Heart right ventricle (tissue), 16 donors: ENCODE measurements around the gene SLC23A2. TPM values are rescaled to one million over a fixed set of nuclear protein-coding genes. Genes with fewer than 3 reads are reported as not detected.

Source experiments
- ATAC-seq, 8 donors: fragments of 200-7000 bp; cut with Tn5 transposase; one replicate each; pipeline ENCODE4 v1.9.1; 2020; ENCODE audit warnings: mild to moderate bottlenecking in 8 of 8, moderate library complexity in 8 of 8, moderate number of reproducible peaks in 1 of 8
- DNase-seq, 2 donors: peaks; one replicate each; pipeline ENCODE4 v3.0.0-alpha.2; 2020
- H3K27ac ChIP-seq, 10 donors: fragments of 200-600 bp; sonication (generic) in 2 of 10; one replicate each; pipeline versions ENCODE4 v1.5.0 to v1.8.0; 2020 to 2022; ENCODE audit warnings: mild to moderate bottlenecking in 3 of 10
- H3K27me3 ChIP-seq, 7 donors: fragments of 200-600 bp; one replicate each; pipeline ENCODE4 v1.8.0; 2021 to 2022; ENCODE audit warnings: mild to moderate bottlenecking in 2 of 7
- H3K36me3 ChIP-seq, 9 donors: fragments of 200-600 bp; sonication (generic) in 1 of 9; one replicate each; pipeline versions ENCODE4 v1.5.0 to v1.8.0; 2020 to 2022; ENCODE audit warnings: mild to moderate bottlenecking in 2 of 9
- H3K4me1 ChIP-seq, 9 donors: fragments of 200-600 bp; sonication (generic) in 1 of 9; one replicate each; pipeline versions ENCODE4 v1.5.0 to v1.8.0; 2020 to 2022; ENCODE audit warnings: mild to moderate bottlenecking in 4 of 9
- H3K4me3 ChIP-seq, 10 donors: fragments of 200-600 bp; sonication (generic) in 2 of 10; one replicate each; pipeline versions ENCODE4 v1.5.0 to v1.8.0; 2020 to 2022; ENCODE audit warnings: mild to moderate bottlenecking in 7 of 10, moderate library complexity in 2 of 10
- H3K9me3 ChIP-seq, 11 donors: fragments of 200-600 bp in 10 of 11; sonication (generic) in 2 of 11; one replicate each; pipeline versions ENCODE4 v1.5.0 to v1.8.0; 2013 to 2022; ENCODE audit warnings: mild to moderate bottlenecking in 2 of 11, control low read depth in 1 of 11, moderate library complexity in 1 of 11
- WGBS, 2 donors: extraction: QIAGEN DNeasy Blood & Tissue Kit; methylation state at CpG; one replicate each; pipeline ENCODE4 v1.1.7; 2013; ENCODE audit warnings: inconsistent platforms in 1 of 2; 5-methylcytosine and 5-hydroxymethylcytosine counted together
- intact Hi-C, 10 donors: fragments of 100-400 bp; cut with DNase I; formaldehyde crosslinking; loops; one replicate each; pipeline versions ENCODE4 v1.11.1 to v1.14.2; 2022
- polyA plus RNA-seq, 2 donors: library from polyadenylated mRNA; stranded (reverse); fragments of 200-250 nt; gene quantifications; one replicate each; pipeline ENCODE4 v1.2.3, GENCODE V29; 2013
- total RNA-seq, 10 donors: library from RNA; stranded (reverse); fragmentation: NEBNext Ultra II Directional in 3 of 10; extraction: Animal tissue kit (Norgen Biotek cat#: 25700) in 3 of 10; gene quantifications; one replicate each; pipeline versions ENCODE4 v1.2.1 to v1.2.4, GENCODE V29; 2021 to 2023
- TF ChIP-seq, protein P1 (sequence below), 9 donors: fragments of 200-600 bp; sonication (generic) in 2 of 9; IDR thresholded peaks; one replicate each; pipeline versions ENCODE4 v1.5.0 to v1.8.0; 2021 to 2022; ENCODE audit warnings: antibody characterized with exemption in 9 of 9, mild to moderate bottlenecking in 5 of 9, moderate library complexity in 1 of 9
- donor health status: Arrhythmogenic right ventricular cardiomyopathy.
- donor health status: ischemic (EF 13 %, LVEDD 7.1; RV severe dilation, severe dysfunction).
- donor health status: healthy with polysubstance abuse.
- donor health status: DM: no; HTN: yes; CAD: no.
- donor health status: DM: no; HTN: no; CAD: no.
- donor health status: ischemic (EF 25% LVEDD 6.9; RV normal size, moderate dysfunction).
- donor health status: ischemic (EF 25% LVEDD 5.7; RV mildly dilated, moderate dysfunction).
- donor health status: healthy.
- donor health status: DM: yes; HTN: yes; CAD: no.
- donor health status: Ischemic cardiomyopathy.
- donor health status: ischemic (EF 35%, LVEDD 5.7; RV mildly dilated, moderate dysfunction).
- donor health status: nonischemic (EF 11% LVEDD 7.7; RV severe dilation, severe dysfunction).
- donor health status: DM: yes; HTN: yes; CAD: no.
- donor health status: PGD.
- donor health status: ischemic (EF 29% LVEDD 5.4; RV normal size, mild dysfunction).
- donor health status: nonischemic (EF 23%, LVEDD 6.1; RV moderate dilation, normal function).

The SLC23A2 gene
- total and polyA plus RNA-seq, 12 donors: 2.0 to 12.3 (median 6.9) TPM

DNA sequence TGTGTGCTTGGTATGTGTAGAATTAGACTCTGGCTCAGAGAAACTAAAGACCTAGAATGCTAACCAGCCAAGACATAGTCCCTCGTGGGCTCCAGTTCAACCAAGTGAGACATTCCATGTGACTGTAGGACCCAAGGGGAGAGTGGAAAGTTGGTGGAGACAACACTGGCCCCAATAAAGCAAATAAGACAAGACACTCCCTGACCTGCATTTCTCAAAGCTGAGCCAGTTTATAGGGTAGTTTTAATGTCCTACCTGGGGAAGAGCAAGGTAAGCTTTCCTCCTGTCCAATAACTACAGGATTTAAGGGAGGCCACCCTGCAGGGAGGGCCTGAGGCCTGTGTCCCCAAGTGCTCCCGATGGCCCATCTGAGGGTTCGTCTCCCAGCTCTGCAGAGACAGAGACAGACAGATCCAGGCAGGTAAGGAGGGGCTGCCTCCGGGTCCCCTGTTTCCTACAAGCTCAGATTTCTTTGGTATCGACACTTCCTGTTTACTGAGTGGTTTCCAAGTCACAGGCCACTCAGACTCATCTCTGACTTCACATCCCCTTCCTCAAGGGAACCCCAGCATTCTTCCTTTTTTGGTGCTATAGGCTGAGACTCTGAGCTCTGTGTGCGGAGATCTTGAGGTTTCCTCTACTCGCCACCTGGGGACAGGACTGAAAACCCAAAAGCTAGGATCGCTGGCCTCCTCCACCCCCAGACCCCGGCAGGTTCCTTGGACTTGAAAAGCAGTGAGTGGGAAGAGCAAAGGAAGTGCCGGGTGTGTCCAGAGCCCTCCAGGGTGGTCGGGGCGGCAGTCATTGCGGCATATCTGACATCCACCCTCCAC is 187.2 kb downstream of the SLC23A2 start:
- Histone ChIP-seq H3K27me3 (no peaks in the 10 kb centered on the region), H3K4me3 (peak overlapping the region in 4 of 10 donors; percentile 22 to 54 (median 30)), H3K27ac (peak overlapping the region in 8 of 10 donors; percentile 28 to 98 (median 69)), H3K36me3 (peaks cover 0 to 29% (median 0%) of the 10 kb centered on the region in 9 donors), H3K9me3 (no peaks in the 10 kb centered on the region), H3K4me1 (peaks cover 0 to 89% (median 35%) of the 10 kb centered on the region in 9 donors)
- WGBS, 2 donors: 51 to 63% methylated on average over 13 of the region's 13 CpGs
- peak; percentile 43 to 78 (median 68) for ATAC-seq
- DNase-seq: peak in 1 of 2 donors; percentile 46
- intact Hi-C loops: no loop called here
- TF ChIP-seq, protein P1, sequence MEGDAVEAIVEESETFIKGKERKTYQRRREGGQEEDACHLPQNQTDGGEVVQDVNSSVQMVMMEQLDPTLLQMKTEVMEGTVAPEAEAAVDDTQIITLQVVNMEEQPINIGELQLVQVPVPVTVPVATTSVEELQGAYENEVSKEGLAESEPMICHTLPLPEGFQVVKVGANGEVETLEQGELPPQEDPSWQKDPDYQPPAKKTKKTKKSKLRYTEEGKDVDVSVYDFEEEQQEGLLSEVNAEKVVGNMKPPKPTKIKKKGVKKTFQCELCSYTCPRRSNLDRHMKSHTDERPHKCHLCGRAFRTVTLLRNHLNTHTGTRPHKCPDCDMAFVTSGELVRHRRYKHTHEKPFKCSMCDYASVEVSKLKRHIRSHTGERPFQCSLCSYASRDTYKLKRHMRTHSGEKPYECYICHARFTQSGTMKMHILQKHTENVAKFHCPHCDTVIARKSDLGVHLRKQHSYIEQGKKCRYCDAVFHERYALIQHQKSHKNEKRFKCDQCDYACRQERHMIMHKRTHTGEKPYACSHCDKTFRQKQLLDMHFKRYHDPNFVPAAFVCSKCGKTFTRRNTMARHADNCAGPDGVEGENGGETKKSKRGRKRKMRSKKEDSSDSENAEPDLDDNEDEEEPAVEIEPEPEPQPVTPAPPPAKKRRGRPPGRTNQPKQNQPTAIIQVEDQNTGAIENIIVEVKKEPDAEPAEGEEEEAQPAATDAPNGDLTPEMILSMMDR (IDR thresholded peaks at IDR 0.05): no peak

DNA sequence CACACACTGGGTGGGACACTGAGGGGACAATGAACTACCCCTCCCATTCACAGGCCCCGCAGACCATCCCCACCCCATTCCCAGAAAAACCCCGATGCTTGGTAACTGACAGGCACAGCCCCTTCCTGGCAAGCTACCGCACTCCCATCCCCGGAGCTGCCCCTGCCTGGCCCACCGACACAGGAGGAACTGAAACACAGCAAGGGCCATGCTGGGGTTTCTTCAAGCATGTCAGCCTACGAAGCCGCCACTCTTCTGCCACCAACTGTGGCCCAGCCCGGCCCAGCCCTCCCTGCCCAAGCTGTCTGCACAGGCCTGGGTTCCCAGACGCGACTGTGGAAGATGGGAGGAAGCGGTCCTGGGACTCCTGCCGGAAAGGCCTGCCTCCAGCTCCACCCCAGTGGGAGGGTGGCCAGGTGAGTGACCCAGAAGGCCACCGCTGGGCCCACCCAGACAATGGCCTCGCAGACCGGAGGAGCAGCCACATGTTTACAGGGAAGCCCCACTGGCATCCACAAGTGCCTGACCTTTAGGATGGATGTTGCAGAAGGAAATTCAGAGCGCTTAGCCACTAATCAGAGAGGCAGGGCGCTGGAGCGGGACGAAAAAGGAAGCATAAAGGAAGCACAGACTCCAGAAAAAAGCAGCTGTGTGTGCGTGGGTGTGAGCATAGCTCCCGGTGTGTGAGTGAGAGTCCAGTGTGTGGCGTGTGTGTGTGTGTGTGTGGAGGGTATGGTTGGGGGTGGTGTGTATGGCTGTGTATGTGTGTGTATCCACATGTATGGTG is 188.0 kb downstream of the SLC23A2 start:
- peak; percentile 38 to 45 for DNase-seq
- H3K27ac ChIP-seq: peak overlapping the region in 8 of 10 donors; percentile 28 to 98 (median 69)

DNA sequence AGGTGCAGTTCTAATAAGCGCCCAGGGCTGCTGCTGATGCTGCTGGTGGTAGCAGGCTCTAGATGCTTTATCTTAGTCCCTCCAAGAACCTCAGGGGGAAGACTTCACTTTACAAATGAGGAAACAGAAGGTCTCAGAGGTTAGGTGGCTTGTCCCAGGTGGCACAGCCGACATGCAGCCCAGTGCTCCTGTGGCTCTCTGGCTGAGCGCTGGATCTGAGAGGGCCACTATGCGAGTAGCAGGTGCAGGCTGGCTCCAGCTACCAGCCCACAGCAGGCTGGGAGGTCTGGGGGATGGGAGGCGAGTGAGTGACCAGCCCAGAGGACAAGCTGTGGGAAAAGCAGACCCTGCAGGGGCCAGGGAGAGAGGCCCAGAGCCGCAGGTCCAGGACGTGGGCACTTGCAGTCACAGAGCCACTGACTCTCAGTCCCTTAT is 188.7 kb downstream of the SLC23A2 start:
- WGBS, 2 donors: 83 to 89% methylated on average over 7 of the region's 7 CpGs
- peak in 1 of 8 donors; percentile 2 for ATAC-seq
- Histone ChIP-seq H3K27ac (peak overlapping the region in 8 of 10 donors; percentile 28 to 98 (median 69)), H3K4me3 (peak overlapping the region in 1 of 10 donors; percentile 54), H3K27me3 (no peaks in the 10 kb centered on the region), H3K4me1 (peaks cover 0 to 96% (median 35%) of the 10 kb centered on the region in 9 donors), H3K9me3 (no peaks in the 10 kb centered on the region), H3K36me3 (peaks cover 0 to 15% (median 0%) of the 10 kb centered on the region in 9 donors)
- TF ChIP-seq, protein P1 (IDR thresholded peaks at IDR 0.05): no peak
- intact Hi-C loops: no loop called here
- no peak for DNase-seq

More for the DNA sequence above, 188.0 kb downstream of the SLC23A2 start:
- H3K4me3 ChIP-seq: peak overlapping the region in 3 of 10 donors; percentile 19 to 54 (median 31)
- no peaks in the 10 kb centered on the region for H3K27me3 ChIP-seq
- WGBS, 2 donors: 47 to 61% methylated on average over 22 of the region's 22 CpGs
- no peaks in the 10 kb centered on the region for H3K9me3 ChIP-seq
- peaks cover 0 to 21% (median 0%) of the 10 kb centered on the region in 9 donors for H3K36me3 ChIP-seq
- TF ChIP-seq, protein P1 (IDR thresholded peaks at IDR 0.05): no peak
- intact Hi-C loops: no loop called here
- H3K4me1 ChIP-seq: peaks cover 0 to 89% (median 35%) of the 10 kb centered on the region in 9 donors
- peak; percentile 29 to 76 (median 45) for ATAC-seq

DNA sequence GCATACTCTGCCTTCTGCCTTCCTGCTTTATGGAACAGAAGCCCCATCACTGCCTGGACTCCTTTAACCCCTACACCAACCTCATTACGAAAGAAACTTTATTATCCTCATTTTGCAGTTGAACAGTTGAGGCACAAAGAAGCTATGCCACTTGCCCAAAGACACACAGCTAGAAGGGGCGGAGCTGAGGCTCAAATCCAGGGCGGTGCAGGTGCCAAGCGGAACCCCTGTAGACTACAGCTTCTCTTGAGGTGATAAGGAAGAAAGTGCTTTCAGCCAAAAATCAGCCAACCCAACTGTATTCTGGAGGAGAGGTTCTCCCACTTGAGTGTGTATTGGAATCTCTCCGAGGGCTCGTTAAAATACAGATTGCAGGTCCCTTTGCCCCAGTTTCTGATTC is 189.1 kb downstream of the SLC23A2 start:
- TF ChIP-seq, protein P1 (IDR thresholded peaks at IDR 0.05): no peak
- DNase-seq (no peak), ATAC-seq (no peak)
- intact Hi-C loops: no loop called here
- H3K27ac ChIP-seq: peak overlapping the region in 6 of 10 donors; percentile 63 to 98 (median 73)
- peaks cover 0 to 10% (median 0%) of the 10 kb centered on the region in 9 donors for H3K36me3 ChIP-seq
- H3K4me1 ChIP-seq: peaks cover 0 to 98% (median 35%) of the 10 kb centered on the region in 9 donors
- no peaks in the 10 kb centered on the region for H3K9me3 ChIP-seq
- peak overlapping the region in 1 of 10 donors; percentile 54 for H3K4me3 ChIP-seq
- WGBS, 2 donors: 88 to 98% methylated on average over 6 of the region's 6 CpGs
- no peaks in the 10 kb centered on the region for H3K27me3 ChIP-seq
